Measurements from ENCODE around the gene ZNF318. TPM values are rescaled to one million over a fixed set of nuclear protein-coding genes. Genes with fewer than 3 reads are reported as not detected.

The ZNF318 gene
- total RNA-seq, 1 experiment from 2014 or later, result 24.3 TPM

DNA sequence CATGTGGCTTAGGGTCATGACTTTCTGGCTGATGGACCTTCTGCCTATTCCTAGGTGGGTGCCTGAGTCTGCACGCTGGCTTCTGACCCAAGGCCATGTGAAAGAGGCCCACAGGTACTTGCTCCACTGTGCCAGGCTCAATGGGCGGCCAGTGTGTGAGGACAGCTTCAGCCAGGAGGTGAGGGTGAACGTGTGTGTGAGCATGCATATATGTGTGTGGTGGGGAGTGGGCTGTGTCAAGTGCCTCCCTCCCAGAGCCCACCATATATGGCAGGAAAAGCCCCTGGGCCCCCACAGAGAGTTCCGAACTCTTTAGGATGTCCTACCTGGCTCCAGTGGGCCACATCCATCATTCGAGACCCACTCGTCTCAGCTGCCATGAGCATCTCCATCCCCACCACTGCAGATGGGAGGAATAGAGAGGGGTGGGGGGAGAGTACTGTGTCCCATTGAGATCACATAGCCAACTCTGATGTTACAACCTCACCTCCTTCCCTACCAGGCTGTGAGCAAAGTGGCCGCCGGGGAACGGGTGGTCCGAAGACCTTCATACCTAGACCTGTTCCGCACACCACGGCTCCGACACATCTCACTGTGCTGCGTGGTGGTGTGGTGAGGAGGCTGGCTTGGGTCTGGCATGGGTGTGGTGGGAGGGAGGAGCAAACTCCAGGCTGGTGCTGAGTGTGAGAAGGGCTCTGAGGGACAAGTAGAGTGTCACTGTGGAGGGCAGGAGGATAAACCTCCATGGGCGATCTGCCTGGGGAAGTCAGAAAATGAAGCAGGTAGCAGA lies 68.2 kb downstream of the ZNF318 start (continued):
- TF ChIP-seq, protein P1, sequence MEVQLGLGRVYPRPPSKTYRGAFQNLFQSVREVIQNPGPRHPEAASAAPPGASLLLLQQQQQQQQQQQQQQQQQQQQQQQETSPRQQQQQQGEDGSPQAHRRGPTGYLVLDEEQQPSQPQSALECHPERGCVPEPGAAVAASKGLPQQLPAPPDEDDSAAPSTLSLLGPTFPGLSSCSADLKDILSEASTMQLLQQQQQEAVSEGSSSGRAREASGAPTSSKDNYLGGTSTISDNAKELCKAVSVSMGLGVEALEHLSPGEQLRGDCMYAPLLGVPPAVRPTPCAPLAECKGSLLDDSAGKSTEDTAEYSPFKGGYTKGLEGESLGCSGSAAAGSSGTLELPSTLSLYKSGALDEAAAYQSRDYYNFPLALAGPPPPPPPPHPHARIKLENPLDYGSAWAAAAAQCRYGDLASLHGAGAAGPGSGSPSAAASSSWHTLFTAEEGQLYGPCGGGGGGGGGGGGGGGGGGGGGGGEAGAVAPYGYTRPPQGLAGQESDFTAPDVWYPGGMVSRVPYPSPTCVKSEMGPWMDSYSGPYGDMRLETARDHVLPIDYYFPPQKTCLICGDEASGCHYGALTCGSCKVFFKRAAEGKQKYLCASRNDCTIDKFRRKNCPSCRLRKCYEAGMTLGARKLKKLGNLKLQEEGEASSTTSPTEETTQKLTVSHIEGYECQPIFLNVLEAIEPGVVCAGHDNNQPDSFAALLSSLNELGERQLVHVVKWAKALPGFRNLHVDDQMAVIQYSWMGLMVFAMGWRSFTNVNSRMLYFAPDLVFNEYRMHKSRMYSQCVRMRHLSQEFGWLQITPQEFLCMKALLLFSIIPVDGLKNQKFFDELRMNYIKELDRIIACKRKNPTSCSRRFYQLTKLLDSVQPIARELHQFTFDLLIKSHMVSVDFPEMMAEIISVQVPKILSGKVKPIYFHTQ (CRISPR knock-in tag; IDR thresholded peaks at IDR 0.05), result no peak
- TF ChIP-seq, protein P2, sequence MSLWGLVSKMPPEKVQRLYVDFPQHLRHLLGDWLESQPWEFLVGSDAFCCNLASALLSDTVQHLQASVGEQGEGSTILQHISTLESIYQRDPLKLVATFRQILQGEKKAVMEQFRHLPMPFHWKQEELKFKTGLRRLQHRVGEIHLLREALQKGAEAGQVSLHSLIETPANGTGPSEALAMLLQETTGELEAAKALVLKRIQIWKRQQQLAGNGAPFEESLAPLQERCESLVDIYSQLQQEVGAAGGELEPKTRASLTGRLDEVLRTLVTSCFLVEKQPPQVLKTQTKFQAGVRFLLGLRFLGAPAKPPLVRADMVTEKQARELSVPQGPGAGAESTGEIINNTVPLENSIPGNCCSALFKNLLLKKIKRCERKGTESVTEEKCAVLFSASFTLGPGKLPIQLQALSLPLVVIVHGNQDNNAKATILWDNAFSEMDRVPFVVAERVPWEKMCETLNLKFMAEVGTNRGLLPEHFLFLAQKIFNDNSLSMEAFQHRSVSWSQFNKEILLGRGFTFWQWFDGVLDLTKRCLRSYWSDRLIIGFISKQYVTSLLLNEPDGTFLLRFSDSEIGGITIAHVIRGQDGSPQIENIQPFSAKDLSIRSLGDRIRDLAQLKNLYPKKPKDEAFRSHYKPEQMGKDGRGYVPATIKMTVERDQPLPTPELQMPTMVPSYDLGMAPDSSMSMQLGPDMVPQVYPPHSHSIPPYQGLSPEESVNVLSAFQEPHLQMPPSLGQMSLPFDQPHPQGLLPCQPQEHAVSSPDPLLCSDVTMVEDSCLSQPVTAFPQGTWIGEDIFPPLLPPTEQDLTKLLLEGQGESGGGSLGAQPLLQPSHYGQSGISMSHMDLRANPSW (CRISPR knock-in tag; conservative IDR thresholded peaks at IDR 0.05; ENCODE audit: low read depth), result no peak
- TF ChIP-seq TCF7 (CRISPR knock-in tag; IDR thresholded peaks at IDR 0.05; ENCODE audit: low read depth), result no peak
- TF ChIP-seq SP1 (CRISPR knock-in tag; conservative IDR thresholded peaks at IDR 0.05), result no peak
- TF ChIP-seq, protein P3, sequence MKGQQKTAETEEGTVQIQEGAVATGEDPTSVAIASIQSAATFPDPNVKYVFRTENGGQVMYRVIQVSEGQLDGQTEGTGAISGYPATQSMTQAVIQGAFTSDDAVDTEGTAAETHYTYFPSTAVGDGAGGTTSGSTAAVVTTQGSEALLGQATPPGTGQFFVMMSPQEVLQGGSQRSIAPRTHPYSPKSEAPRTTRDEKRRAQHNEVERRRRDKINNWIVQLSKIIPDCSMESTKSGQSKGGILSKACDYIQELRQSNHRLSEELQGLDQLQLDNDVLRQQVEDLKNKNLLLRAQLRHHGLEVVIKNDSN (CRISPR knock-in tag; IDR thresholded peaks at IDR 0.05), result no peak

DNA sequence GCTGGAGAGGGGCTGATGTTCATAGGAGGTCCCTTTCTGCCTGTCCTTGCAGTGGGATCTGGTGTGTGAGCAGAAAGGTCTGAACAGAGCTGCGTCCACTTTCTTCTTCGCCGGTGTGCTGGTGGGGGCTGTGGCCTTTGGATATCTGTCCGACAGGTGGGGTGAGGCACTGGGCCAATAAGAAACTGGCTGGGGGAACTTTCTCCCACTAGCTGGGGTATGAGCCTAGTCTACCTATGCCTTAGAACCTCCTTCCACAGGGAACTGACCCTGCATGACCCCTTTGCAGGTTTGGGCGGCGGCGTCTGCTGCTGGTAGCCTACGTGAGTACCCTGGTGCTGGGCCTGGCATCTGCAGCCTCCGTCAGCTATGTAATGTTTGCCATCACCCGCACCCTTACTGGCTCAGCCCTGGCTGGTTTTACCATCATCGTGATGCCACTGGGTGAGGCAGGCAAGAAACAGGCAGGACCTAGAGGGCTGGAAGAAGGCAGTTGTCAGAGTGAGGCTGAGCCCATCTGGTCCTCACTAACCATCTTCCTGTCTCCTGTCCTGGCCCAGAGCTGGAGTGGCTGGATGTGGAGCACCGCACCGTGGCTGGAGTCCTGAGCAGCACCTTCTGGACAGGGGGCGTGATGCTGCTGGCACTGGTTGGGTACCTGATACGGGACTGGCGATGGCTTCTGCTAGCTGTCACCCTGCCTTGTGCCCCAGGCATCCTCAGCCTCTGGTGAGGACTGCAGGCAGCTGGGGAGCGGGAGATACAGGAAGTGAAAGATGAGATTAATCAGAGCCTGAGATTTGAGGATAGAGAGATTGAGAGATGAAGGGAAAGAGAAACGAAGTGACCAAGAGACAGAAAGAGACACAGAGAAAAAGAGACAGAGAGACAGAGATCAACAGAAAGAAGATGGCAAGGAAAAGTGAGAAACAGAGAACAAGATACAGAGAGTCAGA lies 69.8 kb downstream of the ZNF318 start:
- CTCF ChIA-PET, result interaction anchor here (0.5 to 5.2 kb wide), 6 partner anchors 9 to 158 kb away, joined by 3 to 49 read pairs (median 6); partner anchors contain the start of gene CRIP3
- ATAC-seq (no peak), DNase-seq (ENCODE audit: low spot score) (no peak)
- Mint-ChIP-seq H3K4me1 (peaks cover 11% of the 10 kb centered on the region), H3K27me3 (ENCODE audit: low read depth) (peaks cover 5% of the 10 kb centered on the region), H3K27ac (no peak overlapping the region), H3K9me3 (no peaks in the 10 kb centered on the region), H3K36me3 (peaks cover 5% of the 10 kb centered on the region), H3K4me3 (no peak overlapping the region)
- TF ChIP-seq MYBL2 (CRISPR knock-in tag; IDR thresholded peaks at IDR 0.05) (no peak), IRF2 (CRISPR knock-in tag; IDR thresholded peaks at IDR 0.05; ENCODE audit: borderline replicate concordance, low read depth) (no peak), ZNF121 (CRISPR knock-in tag; IDR thresholded peaks at IDR 0.05) (no peak), SMAD3 (CRISPR knock-in tag; IDR thresholded peaks at IDR 0.05; ENCODE audit: borderline replicate concordance) (no peak), CREM (CRISPR knock-in tag; IDR thresholded peaks at IDR 0.05) (no peak), CBFB (CRISPR knock-in tag; IDR thresholded peaks at IDR 0.05; ENCODE audit: low read depth) (no peak)
- TF ChIP-seq, protein P2 (CRISPR knock-in tag; conservative IDR thresholded peaks at IDR 0.05; ENCODE audit: low read depth), result no peak
- TF ChIP-seq, protein P4, sequence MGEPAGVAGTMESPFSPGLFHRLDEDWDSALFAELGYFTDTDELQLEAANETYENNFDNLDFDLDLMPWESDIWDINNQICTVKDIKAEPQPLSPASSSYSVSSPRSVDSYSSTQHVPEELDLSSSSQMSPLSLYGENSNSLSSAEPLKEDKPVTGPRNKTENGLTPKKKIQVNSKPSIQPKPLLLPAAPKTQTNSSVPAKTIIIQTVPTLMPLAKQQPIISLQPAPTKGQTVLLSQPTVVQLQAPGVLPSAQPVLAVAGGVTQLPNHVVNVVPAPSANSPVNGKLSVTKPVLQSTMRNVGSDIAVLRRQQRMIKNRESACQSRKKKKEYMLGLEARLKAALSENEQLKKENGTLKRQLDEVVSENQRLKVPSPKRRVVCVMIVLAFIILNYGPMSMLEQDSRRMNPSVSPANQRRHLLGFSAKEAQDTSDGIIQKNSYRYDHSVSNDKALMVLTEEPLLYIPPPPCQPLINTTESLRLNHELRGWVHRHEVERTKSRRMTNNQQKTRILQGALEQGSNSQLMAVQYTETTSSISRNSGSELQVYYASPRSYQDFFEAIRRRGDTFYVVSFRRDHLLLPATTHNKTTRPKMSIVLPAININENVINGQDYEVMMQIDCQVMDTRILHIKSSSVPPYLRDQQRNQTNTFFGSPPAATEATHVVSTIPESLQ (CRISPR knock-in tag; IDR thresholded peaks at IDR 0.05), result no peak
- TF ChIP-seq, protein P5, sequence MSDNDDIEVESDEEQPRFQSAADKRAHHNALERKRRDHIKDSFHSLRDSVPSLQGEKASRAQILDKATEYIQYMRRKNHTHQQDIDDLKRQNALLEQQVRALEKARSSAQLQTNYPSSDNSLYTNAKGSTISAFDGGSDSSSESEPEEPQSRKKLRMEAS (CRISPR knock-in tag; IDR thresholded peaks at IDR 0.05), result no peak
- TF ChIP-seq, protein P6, sequence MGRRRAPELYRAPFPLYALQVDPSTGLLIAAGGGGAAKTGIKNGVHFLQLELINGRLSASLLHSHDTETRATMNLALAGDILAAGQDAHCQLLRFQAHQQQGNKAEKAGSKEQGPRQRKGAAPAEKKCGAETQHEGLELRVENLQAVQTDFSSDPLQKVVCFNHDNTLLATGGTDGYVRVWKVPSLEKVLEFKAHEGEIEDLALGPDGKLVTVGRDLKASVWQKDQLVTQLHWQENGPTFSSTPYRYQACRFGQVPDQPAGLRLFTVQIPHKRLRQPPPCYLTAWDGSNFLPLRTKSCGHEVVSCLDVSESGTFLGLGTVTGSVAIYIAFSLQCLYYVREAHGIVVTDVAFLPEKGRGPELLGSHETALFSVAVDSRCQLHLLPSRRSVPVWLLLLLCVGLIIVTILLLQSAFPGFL (CRISPR knock-in tag; IDR thresholded peaks at IDR 0.05; ENCODE audit: borderline replicate concordance), result no peak
- POLR2A ChIA-PET, result interaction anchor here (1.6 kb wide), 1 partner anchor 9 kb away, joined by 5 read pairs; the partner anchor contains the start of gene CRIP3

Data from WTC11 (cell line).